HG03520 (cell line): Measurements from ENCODE around the gene CFAP52.
"Not testable (repeated sequence)": the region's sequence is repeated elsewhere in the genome, so short reads cannot be mapped to it uniquely, and the experiment has no call there.

Experiments
- ATAC-seq: cut with Tn5 transposase; IDR thresholded peaks from one replicate; pipeline ENCODE4 v1.9.1; 2021; ENCODE audit warnings: mild to moderate bottlenecking, moderate library complexity; ENCODE audit not compliant: unreplicated experiment

Gene CFAP52

DNA sequence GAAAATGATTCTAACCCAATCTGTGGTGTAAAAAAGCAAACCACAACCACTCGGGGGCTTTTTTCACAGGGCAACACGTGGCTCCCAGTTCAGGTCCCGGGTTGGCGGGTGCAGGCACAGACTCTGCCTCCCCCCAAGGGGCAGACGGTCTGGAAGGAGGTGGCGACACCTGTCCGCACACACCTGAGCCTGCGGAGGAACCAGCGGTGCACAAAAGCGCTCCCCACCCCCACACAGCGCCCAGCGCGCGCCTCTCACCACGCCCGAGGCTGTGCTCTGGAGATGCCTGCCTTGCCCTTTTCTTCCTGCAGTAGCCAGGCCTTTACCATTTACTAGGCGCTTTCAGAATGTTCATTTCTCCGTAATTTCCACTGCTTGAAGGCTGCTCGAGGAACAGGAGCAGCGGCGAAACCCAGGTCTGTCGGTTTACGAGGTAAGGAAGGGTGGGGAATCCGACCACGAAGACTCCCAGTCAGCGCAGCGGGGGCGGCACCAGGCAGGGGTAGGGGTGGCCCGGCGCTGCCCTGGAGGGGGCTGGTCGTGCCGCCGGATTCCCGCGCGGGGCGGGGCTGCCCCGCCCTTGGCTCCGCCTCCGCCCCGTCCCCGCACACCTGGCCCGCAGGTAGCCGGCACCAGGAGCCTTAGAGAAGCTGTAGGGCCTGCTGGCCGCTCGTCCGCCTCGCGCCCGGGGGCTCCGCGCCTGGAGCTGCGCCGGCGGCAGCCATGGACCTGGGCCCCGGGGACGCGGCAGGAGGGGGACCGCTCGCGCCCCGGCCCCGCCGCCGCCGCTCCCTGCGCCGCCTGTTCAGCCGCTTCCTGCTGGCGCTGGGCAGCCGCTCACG is 68.7 kb downstream of the CFAP52 start, which contains the start of gene USP43:
USP43 (plus strand) TSS at position 608 of the 842 bp plus-strand sequence; CDS start at position 724, 116 bp downstream.
- ATAC-seq: no peak

DNA sequence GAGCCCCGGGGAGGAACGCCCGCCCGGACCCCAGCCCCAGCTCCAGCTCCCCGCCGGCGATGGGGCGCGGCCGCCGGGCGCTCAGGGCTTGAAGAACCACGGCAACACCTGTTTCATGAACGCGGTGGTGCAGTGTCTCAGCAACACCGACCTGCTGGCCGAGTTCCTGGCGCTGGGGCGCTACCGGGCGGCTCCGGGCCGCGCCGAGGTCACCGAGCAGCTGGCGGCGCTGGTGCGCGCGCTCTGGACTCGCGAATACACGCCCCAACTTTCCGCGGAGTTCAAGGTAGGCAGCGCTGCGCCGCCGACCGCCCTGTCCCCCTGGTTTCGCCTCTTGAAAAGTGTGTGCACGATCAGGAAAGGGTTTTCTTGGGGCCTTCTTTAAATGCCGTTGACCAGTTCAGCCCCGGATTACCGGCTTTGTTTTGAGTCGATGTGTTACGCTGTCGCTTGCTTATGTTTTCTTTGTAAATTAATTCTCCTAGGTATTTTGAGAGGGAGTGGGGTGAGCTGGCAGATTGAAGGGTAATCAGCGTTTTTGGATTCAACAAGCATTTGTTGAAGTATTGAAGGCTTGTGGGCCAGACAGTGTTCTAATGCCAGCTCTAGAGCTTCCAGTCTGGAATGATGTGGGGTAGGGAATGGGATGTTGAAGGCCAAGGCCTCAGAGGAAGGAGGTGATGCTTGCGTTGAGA is 69.6 kb downstream of the CFAP52 start:
- ATAC-seq: no peak

GRCh38 chr17:9646546-9646885 is 70.1 kb downstream of the CFAP52 start:
- ATAC-seq: no peak

- ATAC-seq: no peak
Measured at GRCh38 chr17:9647014-9647413, 70.6 kb downstream of the CFAP52 start.

DNA sequence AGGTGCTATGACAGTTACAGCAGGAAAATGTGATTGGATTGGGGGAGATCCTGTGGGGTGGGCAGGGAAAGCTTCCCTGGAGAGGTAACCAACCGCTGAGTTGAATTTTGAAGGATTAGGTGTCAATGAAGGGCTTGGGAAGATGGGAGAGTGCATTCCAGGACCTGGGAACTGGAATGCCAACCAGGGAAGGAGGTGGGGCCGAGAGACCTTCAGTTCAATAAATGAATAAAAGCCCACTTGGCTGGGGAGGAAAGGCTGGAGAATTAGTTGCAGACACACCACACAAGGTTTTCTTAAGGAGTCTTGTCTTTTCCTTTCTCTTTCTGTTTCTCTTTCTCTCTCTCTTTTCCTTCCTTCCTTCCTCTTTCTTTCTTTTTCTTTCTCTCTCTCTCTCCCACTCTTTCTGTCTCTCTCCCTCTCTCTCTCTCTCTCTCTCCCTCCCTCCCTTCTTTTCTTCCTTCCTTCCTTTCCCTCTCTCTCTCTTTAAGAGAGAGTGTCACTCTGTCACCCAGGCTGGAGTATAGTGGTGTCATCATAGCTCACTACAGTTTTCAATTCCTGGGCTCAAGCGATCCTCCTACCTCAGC is 72.2 kb downstream of the CFAP52 start:
- no peak for ATAC-seq

GRCh38 chr17:9658593-9659211 is 82.3 kb downstream of the CFAP52 start:
- no peak for ATAC-seq

- ATAC-seq: no peak
Measured at GRCh38 chr17:9661027-9661426, 84.6 kb downstream of the CFAP52 start.

GRCh38 chr17:9663511-9663910 is 87.1 kb downstream of the CFAP52 start:
- ATAC-seq: not testable (repeated sequence)

DNA sequence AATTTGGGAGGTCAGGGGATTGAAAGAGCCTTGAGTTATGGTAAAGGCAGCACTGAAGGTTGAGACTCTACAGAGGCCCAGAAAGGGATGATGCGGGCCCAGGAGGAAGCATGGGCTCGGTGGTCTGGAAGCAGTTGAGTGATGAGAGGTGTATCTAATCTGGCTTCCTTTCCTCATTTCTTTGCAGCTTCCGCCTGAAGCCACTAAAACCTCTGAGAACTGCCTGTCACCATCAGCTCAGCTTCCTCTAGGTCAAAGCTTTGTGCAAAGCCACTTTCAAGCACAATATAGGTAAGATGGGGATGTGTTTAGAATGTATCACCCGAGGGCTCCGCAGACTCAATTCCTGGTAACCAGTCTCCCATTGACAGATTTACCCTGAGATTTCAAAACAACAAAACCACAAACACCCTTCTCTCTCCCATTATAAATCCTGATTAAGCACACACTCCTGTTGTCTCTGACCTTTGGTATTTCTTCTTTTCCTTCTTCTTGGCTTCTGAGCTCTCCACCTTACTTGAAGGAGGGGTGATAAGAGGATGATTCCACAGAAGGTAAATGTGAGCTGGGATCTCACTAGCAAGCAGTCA is 90.1 kb downstream of the CFAP52 start:
- ATAC-seq: no peak

- ATAC-seq: no peak
Measured at GRCh38 chr17:9668517-9668916, 92.1 kb downstream of the CFAP52 start.

DNA sequence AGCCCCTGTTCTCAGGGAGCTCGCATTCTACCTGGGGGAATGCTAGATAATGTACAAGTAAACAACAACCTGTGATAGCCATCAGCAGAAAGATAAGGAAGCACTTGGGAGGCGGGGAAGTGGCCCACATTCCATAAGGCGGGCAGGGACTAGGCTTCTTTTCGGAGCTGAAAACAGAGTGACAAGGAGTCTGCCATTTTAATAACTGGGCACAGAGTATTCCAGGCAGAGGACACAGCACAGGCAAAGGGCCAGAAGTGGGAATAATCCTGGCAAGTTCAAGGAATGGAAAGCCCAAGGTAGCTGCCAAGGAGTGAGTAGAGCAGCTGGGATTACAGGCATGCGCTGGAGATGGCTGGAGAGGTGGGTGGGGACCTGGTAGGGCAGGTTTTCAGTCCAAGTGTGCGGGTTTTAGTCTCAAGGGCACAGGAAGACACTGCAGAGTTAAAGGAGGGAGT is 93.1 kb downstream of the CFAP52 start:
- no peak for ATAC-seq

- no peak for ATAC-seq
Measured at GRCh38 chr17:9670596-9670995, 94.2 kb downstream of the CFAP52 start.

- no peak for ATAC-seq
Measured at GRCh38 chr17:9671559-9671958, 95.1 kb downstream of the CFAP52 start.

- no peak for ATAC-seq
Measured at GRCh38 chr17:9672266-9672665, 95.8 kb downstream of the CFAP52 start.

- ATAC-seq: no peak
Measured at GRCh38 chr17:9672691-9673090, 96.2 kb downstream of the CFAP52 start.

- ATAC-seq: no peak
Measured at GRCh38 chr17:9676084-9676483, 99.6 kb downstream of the CFAP52 start.

- no peak for ATAC-seq
Measured at GRCh38 chr17:9676820-9677310, 100.4 kb downstream of the CFAP52 start.

GRCh38 chr17:9677411-9677810 is 101.0 kb downstream of the CFAP52 start:
- ATAC-seq: no peak

DNA sequence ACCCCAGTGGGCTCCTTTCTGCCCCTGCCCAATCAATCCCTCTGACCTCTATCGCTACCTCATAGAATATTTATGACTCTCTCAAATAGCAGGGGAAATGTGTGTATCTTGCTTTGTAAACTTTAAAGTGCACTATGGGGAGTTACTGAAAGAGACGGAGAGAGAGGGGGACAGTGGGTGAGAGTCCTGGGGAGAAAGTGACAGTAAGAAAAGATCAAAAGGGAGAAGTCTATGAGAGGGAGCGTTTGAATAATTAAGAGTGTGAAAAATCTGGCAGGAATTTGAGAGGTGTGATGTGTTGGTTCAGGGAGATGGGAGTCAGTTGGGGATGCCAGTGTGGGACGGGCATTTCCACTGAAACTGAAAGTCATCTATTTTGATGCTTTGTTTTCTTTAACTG is 101.5 kb downstream of the CFAP52 start:
- ATAC-seq: no peak

DNA sequence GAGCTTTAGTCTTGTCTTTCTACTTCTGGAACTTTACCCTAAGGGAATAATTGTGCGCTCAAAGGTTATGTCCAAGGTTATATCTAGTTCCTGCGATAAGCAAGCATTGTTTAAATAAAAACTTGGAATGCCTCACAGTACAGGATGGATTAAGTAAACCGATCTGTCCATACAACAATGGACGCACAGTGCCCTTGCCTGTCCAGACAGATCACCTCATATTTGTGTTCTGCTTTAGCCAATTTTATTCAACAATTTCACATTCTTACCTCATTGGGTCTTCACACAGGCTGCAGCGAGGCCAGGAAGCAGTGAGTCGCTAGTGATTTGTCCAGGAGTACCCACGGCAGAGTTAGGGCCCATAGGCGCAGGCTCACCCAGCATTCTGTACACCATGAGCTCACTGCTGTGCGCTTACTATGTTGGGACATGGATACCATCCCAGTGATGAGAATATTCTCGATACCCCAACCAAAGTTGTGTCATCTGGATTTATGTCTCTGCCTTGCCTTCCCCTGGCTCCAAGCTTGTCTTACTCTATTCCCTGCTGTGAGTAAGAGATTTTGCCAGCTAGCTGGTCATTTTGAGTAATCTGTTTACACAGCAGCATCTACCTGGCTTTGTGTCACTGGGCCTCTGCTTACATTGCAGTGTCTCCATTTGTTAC is 108.6 kb downstream of the CFAP52 start:
- ATAC-seq: no peak
